GM12892 (cell line): ENCODE measurements around the gene TECPR1.

Source experiments
- POLR2A ChIP-seq: IDR thresholded peaks from 2 replicates; pipeline ENCODE4 v1.6.1; 2011; ENCODE audit warnings: low read depth, low read length, control low read depth
- POLR2AphosphoS5 ChIP-seq: IDR thresholded peaks from 2 replicates; pipeline ENCODE4 v1.6.1; 2011; ENCODE audit warnings: low read depth, low read length, control low read depth
- TAF1 ChIP-seq: IDR thresholded peaks from 2 replicates; pipeline ENCODE4 v1.6.1; 2011; ENCODE audit warnings: low read depth, mild to moderate bottlenecking, control low read depth, low read length, borderline replicate concordance

- TF ChIP-seq POLR2AphosphoS5 (no peak), POLR2A (no peak), TAF1 (no peak)
Observed at GRCh38 chr7:98178321-98178720, 73.7 kb downstream of the TECPR1 start.
